HG03439 (cell line): ENCODE results near the gene ADAP1.

Experiments used
- ATAC-seq: cut with Tn5 transposase; IDR thresholded peaks from one replicate; pipeline ENCODE4 v1.9.1; 2021; ENCODE audit warnings: mild to moderate bottlenecking, moderate library complexity; ENCODE audit not compliant: unreplicated experiment

The ADAP1 gene

GRCh38 chr7:896346-897075 lies 58.0 kb downstream of the ADAP1 start:
- no peak for ATAC-seq

GRCh38 chr7:895451-896052 lies 58.9 kb downstream of the ADAP1 start:
- no peak for ATAC-seq

DNA sequence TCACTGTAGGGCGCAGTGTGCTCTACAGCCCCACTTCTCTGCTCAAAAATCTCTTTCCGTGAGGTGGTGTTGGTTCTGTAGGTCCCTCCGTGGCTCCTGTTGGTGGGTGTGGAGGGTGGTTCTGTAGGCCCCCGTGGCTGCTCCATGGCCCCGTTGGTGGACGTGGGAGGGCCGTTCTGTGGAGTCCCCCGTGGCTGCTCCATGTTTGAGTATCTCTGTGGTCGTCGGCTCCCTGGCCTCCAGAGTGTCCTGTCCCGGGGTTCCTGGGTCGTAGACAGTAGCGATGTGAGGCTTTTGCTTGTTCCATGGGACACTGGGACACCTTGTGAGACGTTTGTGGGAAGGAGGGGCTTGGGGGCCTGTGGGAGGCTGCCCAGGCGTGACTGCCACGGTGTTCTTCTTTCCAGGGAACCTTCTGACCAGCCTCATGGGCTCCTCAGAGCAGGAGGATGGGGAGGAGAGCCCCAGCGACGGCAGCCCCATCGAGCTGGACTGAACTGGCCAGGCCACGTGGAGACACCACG lies 59.5 kb downstream of the ADAP1 start:
- no peak for ATAC-seq

- ATAC-seq: no peak
Measured at GRCh38 chr7:894164-894867, 60.2 kb downstream of the ADAP1 start.

GRCh38 chr7:893686-894085 lies 60.8 kb downstream of the ADAP1 start:
- ATAC-seq: no peak

DNA sequence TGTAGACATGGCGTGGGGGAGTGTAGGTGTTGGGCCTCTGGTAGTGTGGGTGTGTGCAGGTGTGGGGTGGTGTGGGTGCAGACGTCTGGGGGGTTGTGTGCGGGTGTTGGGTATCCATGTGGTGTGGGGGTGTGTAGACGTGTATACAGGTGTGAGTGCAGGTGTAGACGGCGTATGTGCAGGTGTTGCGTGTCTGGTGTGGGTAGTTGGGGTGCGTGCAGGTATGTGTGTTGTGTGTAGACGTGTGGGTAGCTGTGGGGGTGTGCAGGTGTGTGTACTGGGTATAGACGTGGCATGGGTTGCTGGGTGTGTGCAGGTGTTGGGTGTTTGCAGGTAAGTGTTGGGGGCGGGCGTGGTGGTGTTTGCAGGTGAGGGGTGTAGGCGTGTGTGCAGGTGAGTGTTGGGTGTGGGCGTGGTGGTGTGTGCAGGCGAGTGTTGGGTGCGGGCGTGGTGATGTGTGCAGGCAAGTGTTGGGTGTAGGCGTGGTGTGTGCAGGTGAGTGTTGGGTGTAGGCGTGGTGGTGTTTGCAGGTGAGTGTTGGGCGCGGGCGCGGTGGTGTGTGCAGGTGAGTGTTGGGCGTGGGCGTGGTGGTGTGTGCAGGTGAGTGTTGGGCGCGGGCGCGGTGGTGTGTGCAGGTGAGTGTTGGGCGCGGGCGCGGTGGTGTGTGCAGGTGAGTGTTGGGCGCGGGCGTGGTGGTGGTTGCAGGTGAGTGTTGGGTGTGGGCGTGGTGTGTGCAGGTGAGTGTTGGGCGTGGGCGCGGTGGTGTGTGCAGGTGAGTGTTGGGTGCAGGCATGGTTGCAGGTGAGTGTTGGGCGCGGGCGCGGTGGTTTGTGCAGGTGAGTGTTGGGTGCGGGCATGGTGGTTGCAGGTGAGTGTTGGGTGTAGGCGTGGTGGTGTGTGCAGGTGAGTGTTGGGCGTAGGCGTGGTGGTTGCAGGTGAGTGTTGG lies 61.6 kb downstream of the ADAP1 start:
- no peak for ATAC-seq

GRCh38 chr7:891805-892204 lies 62.7 kb downstream of the ADAP1 start:
- ATAC-seq: no peak

DNA sequence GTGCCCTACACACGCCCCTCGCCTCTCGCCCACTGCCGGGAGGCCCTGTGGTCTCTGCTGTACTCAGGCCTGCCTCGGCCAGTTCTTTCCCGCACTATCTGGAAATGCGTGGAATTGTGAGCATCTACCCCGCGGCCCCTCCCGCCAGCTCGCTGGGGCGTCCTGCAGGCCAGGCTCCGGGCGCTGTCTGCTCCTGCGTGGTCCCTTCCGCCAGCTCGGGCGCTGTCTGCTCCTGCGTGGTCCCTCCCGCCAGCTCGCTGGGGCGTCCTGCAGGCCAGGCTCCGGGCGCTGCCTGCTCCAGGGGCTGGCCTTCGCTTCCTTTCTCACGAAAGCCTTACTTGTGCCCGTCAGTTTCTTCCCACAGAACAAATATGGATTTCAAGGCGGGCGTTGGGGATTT lies 63.2 kb downstream of the ADAP1 start:
- no peak for ATAC-seq

GRCh38 chr7:890868-891267 lies 63.6 kb downstream of the ADAP1 start:
- no peak for ATAC-seq

GRCh38 chr7:889391-889790 lies 65.1 kb downstream of the ADAP1 start:
- no peak for ATAC-seq

DNA sequence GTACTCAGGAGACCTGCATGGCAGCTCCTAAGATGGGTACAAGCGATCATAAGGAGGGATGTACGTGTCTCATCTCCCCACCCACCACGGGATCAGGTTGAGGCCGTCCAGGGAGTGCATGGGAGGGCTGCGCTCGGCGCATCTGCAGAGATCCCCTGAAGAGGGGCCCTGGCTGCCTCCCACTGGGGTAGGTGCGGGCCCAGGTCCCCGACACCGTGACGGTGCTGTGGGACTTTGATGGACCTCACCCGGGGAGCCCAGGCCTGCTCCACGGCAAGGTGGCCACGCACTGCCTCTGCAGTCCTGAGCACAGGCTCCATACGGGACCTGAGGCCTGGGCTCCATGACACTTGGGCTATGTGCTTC lies 65.5 kb downstream of the ADAP1 start:
- no peak for ATAC-seq

GRCh38 chr7:888081-889024 lies 66.1 kb downstream of the ADAP1 start:
- ATAC-seq: no peak

- ATAC-seq: no peak
Measured at GRCh38 chr7:887488-887820, 67.0 kb downstream of the ADAP1 start.

DNA sequence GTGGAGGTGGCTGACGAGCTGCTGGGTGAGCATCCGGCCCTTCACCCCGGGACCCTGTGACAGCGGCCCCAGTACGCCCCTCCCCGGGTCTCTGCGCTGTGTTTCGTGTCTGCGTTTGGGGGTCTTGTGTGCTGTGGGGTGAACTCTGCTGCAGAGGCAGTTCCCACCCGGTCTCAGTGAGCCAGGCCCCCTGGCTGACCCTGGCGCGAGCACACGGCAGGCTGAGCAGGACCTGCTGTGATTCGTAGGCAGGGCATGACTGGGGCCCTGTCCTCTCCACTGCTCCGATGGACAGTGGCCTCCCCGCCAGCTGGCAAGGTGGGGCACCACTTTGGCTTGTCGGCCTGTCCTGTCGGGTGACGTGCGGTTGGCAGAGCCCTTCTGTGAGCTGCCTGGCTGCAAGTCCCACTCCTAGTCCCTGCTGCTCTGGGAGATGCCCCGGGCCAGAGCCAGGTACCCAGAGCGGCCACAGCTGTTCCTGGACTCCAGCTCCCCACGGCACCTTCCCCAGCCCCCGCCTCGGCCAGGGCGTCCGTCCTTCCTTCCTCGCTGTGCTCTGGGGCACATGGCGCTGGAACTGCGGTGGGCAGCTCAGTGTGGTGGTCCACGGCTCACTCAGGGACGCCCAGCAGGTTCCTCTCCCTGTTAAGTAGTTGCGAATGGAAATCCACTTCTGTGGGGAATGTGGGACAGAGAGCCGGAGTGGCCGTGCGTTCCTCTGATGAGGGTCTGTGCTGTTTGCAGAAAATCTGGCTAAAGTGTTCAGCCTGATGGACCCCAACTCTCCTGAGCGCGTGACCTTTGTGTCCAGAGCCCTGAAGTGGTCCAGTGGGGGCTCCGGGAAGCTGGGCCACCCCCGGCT lies 67.6 kb downstream of the ADAP1 start:
- no peak for ATAC-seq

- no peak for ATAC-seq
Measured at GRCh38 chr7:885893-886625, 68.4 kb downstream of the ADAP1 start.

DNA sequence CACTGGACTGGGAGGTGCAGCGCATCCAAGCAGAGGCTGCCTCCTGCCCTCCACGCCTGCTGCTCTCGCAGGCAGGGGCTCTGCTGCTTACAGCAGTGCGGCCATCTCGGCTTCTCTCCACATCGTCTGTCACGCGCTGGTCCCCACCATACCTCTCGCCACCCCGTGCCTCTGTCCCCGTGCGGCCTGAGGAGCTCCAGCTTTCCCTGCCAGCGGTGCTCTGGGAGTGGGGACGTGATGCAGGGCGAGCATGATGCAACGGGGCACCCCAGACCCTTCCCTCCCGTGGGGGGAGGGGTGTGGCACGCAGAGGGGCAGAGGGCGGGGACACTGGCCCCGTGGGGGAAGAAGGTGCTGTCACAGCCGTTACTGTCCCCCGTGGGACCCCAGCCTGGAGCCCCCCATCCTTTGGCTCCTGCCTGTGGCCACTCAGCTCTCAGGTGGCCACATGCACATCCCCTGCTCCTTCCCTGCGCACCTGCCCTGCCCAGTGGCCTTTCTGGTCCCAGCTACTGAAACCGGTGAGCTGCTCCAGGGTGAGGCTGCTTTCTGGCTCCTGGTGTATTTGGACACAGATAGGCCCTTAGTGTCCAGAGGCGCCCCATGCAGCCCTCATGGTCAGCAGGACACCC lies 69.1 kb downstream of the ADAP1 start:
- ATAC-seq: no peak

DNA sequence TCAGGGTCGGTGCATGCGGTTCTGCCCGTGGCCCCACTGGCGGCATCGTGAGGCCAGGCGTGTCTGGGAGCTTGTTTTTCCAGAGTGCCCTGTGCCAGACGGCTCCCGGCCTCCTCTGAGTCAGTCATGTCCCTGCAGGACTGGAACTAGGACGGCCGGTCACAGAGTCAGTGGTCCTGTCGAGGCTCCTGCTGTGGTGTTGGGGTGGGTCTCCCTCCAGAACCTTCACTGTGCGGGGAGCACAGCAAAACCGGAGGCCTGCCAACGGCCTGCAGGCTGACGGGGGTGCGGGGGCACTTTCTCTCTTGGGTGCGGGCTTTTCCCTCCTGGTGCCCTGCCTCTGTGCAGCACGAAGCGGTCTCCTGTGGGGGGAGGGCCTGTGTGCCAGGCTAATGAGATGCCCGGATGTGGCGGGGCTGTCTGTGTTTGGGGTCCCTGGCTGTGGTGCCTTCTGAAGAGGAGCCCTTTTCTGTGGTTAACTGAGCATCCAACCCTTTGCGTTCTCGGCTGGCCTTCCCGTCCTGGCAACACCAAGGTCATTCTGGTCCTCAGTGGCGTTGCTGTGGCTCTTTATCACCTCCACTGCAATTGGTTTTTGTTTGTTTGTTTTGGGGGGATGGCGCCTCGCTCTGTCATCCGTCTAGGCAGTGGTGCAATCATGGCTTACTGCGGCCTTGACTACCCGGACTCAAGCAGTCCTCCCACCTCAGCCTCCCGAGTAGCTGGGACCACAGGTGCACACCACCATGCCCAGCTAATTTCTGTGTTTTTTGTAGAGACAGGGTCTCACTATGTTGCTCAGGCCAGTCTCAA lies 70.1 kb downstream of the ADAP1 start:
- ATAC-seq: no peak
